AG04449 (cell line): Measurements from ENCODE around the gene XRRA1.
A peak's percentile ranks its signal among the peaks of the same experiment; 100 is the strongest.

Experiments
- CTCF ChIA-PET: fragments of 350-600 bp; formaldehyde crosslinking; extraction: SDS; loops from one replicate; lab custom pipeline; 2021; ENCODE audit warnings: antibody characterized with exemption; lab: Yijun Ruan, JAX
- POLR2A ChIA-PET: fragments of 400-600, 350-600 bp; formaldehyde crosslinking; extraction: SDS; loops from one replicate; lab custom pipeline; 2020; ENCODE audit warnings: antibody characterized with exemption, inconsistent platforms; lab: Yijun Ruan, JAX
- DNase-seq: peaks from one replicate; pipeline ENCODE4 v3.0.0-alpha.2; 2010; ENCODE audit warnings: low read depth, low spot score
- H3K4me3 ChIP-seq: 2 replicates; pipeline ENCODE4 v1.5.1; 2011; ENCODE audit warnings: low read depth, mild to moderate bottlenecking, control low read depth, low read length
- TF ChIP-seq, protein P1 (sequence below): IDR thresholded peaks from one replicate; pipeline ENCODE4 v1.5.1; 2011; ENCODE audit warnings: mild to moderate bottlenecking, moderate library complexity, low read length, control low read depth, inconsistent platforms; ENCODE audit not compliant: insufficient read depth; ENCODE audit errors: missing control alignments

Gene XRRA1

DNA sequence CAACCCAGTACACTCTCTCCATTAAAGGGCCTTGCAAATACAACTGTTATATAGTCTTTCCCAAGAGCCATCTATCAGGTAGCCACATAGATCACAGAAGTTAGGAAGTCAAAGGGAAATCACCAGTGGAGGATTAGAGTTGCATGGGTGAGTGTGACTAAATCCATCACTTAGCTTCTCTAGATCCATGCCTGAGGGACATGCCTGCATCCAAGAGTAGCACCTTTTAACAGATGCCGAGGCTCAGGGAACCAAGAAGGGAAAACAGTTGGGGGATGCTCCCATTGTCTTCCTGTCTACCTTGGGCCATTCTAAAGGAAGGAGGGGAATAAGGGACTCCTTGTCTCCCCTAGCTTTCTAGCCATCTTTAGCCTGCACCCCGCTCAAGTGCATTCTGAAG is 77.9 kb downstream of the XRRA1 start:
- TF ChIP-seq, protein P1, sequence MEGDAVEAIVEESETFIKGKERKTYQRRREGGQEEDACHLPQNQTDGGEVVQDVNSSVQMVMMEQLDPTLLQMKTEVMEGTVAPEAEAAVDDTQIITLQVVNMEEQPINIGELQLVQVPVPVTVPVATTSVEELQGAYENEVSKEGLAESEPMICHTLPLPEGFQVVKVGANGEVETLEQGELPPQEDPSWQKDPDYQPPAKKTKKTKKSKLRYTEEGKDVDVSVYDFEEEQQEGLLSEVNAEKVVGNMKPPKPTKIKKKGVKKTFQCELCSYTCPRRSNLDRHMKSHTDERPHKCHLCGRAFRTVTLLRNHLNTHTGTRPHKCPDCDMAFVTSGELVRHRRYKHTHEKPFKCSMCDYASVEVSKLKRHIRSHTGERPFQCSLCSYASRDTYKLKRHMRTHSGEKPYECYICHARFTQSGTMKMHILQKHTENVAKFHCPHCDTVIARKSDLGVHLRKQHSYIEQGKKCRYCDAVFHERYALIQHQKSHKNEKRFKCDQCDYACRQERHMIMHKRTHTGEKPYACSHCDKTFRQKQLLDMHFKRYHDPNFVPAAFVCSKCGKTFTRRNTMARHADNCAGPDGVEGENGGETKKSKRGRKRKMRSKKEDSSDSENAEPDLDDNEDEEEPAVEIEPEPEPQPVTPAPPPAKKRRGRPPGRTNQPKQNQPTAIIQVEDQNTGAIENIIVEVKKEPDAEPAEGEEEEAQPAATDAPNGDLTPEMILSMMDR, result no peak
- ChIA-PET CTCF (interaction anchor here (0.7 to 1.4 kb wide), 6 partner anchors 13 to 421 kb away, joined by 3 to 5 read pairs (median 4); no protein-coding TSS in a partner anchor), POLR2A (no interaction called here)
- no peak for DNase-seq
- no peak overlapping the region for H3K4me3 ChIP-seq

GRCh38 chr11:74870485-74870884 is 78.4 kb downstream of the XRRA1 start:
- CTCF ChIA-PET, result interaction anchor here (1.4 to 1.9 kb wide), 3 partner anchors 12 to 418 kb away, joined by 4 to 7 read pairs (median 5); no protein-coding TSS in a partner anchor
- POLR2A ChIA-PET, result no interaction called here
- DNase-seq, result no peak
- TF ChIP-seq, protein P1, result peak; percentile 29
- H3K4me3 ChIP-seq, result no peak overlapping the region

DNA sequence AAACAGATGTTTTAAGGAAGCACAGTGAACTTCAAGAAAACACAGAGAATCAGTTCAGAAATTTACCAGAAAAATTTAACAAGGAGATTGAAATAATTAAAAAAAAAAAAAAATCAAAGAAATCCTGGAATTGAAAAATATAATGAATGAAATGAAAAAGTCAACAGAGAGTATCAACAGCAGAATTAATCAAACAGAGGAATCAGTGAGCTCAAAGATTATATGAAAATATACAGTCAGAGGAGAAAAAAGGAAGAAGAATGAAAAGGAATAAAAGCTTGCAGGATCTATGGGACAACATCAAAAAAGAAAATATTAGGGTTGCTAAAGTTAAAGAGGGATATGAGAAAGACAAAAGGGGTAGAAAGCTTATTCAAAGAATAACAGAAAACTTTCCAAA is 82.3 kb downstream of the XRRA1 start:
- no peak overlapping the region for H3K4me3 ChIP-seq
- ChIA-PET POLR2A (no interaction called here), CTCF (no interaction called here)
- TF ChIP-seq, protein P1, result no peak
- no peak for DNase-seq

DNA sequence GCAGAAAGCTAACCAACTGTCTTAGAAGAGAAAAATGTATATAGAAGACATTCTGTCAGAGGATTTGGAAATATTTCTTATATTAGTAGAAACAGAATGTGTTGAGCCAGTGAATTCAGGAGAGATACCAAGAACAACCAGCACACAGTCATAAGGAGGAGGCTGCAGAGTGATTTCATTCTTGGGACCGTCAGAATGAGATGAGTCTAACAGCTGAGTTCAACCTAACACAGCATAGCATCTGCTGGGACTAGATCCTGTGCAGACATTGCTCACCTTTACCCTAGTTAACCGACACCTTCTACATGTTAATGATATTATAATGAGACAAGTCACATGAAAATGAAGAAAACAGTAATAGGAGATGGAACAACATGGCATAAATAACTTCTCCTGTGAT is 85.5 kb downstream of the XRRA1 start:
- no peak for DNase-seq
- ChIA-PET POLR2A (no interaction called here), CTCF (interaction anchor here (1.6 kb wide), 1 partner anchor 386 kb away, joined by 6 read pairs; no protein-coding TSS in a partner anchor)
- TF ChIP-seq, protein P1, result no peak
- H3K4me3 ChIP-seq, result no peak overlapping the region

GRCh38 chr11:74860743-74861142 is 88.1 kb downstream of the XRRA1 start:
- POLR2A ChIA-PET, result no interaction called here
- DNase-seq, result no peak
- TF ChIP-seq, protein P1, result no peak
- CTCF ChIA-PET, result interaction anchor here (1.0 kb wide), 1 partner anchor 12 kb away, joined by 3 read pairs; no protein-coding TSS in a partner anchor
- no peak overlapping the region for H3K4me3 ChIP-seq

- CTCF ChIA-PET, result interaction anchor here (1.4 kb wide), 1 partner anchor 113 kb away, joined by 5 read pairs; no protein-coding TSS in a partner anchor
These were observed 95.7 kb downstream of the XRRA1 start for GRCh38 chr11:74853223-74853622.

More at GRCh38 chr11:74853223-74853622, 95.7 kb downstream of the XRRA1 start:
- no peak for DNase-seq
- H3K4me3 ChIP-seq, result no peak overlapping the region
- POLR2A ChIA-PET, result no interaction called here
- TF ChIP-seq, protein P1, result no peak
